GM12864 (cell line): ENCODE measurements around the gene GPAT3.

Source experiments
- DNase-seq: peaks from one replicate; pipeline ENCODE4 v3.0.0-alpha.2; 2011; ENCODE audit warnings: low read depth
- H3K4me3 ChIP-seq: 2 replicates; pipeline ENCODE4 v1.5.1; 2011; ENCODE audit warnings: mild to moderate bottlenecking, low read depth, low read length, control low read depth
- TF ChIP-seq, protein P1 (sequence below): IDR thresholded peaks from 2 replicates; pipeline ENCODE4 v1.5.1; 2011; ENCODE audit warnings: low read depth, mild to moderate bottlenecking, moderate library complexity, low read length, control low read depth, inconsistent platforms; ENCODE audit errors: missing control alignments

Gene GPAT3

DNA sequence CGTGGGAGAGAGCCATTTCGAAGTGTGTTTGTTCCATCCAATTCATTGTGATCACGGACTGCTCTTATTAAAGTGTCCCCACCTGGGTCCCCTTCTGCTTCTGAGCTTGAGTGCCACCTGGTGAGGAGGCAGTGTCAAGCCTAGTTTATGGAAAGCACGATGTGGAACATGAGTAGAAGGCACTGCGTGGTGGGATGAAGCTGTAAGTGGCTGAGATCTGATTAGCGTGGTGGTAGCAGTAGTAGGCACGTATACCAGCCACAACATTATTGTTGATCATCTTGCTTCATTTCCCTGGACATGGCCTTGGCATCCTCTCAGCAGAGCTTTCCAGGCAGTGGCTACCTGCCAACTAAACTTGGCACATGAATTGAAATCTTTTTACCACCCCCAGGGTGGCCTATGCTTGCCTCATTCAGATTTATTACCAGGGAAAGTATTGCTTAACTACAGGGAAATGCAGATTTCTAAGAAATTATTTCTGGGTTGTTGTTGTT is 46.4 kb downstream of the GPAT3 start:
- TF ChIP-seq, protein P1, sequence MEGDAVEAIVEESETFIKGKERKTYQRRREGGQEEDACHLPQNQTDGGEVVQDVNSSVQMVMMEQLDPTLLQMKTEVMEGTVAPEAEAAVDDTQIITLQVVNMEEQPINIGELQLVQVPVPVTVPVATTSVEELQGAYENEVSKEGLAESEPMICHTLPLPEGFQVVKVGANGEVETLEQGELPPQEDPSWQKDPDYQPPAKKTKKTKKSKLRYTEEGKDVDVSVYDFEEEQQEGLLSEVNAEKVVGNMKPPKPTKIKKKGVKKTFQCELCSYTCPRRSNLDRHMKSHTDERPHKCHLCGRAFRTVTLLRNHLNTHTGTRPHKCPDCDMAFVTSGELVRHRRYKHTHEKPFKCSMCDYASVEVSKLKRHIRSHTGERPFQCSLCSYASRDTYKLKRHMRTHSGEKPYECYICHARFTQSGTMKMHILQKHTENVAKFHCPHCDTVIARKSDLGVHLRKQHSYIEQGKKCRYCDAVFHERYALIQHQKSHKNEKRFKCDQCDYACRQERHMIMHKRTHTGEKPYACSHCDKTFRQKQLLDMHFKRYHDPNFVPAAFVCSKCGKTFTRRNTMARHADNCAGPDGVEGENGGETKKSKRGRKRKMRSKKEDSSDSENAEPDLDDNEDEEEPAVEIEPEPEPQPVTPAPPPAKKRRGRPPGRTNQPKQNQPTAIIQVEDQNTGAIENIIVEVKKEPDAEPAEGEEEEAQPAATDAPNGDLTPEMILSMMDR: peak; percentile 35
- no peak overlapping the region for H3K4me3 ChIP-seq
- DNase-seq: no peak

DNA sequence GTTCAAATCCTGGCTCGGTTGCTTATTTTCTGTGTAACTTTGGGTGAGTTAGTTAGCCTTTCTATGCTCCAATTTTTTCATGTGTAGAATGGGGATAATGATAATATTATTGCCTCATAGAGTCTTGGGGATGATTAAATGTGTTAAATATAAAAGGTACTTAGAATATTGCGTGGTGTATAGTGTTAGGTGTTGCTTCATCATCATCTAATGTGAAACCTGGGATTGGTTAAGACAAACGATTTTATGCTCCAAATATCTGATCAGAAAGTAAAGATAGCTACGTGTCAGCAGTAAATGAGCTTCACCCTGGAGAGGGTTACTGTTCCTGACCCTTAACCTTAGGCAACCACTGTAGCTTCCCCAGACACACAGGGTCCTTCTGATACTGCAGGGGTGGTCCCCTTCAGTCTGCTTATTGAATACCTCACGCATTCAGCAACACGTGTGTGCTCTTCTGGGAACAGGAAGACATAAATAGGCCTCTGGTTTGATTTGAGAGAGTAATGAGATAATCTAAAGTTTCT is 50.1 kb downstream of the GPAT3 start:
- H3K4me3 ChIP-seq: no peak overlapping the region
- no peak for DNase-seq
- TF ChIP-seq, protein P1: no peak

DNA sequence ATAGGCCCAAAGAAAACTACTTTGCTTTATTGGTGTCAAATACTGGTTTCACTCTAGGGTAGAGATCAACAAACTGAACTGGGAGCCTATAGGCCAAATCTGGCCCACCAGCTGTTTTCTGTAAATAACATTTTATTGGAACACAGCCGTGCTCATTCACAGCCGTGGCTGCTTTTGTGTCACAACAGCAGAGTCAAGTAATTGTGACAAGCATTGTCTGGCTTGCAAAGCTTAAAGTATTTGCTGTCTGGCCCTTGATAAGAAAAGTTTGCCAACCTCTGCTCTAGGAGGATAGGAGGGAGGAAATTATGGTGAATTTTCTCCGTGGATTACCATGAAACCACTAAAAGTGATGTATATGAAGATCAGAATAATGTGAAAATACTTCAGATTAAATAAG is 53.4 kb downstream of the GPAT3 start:
- TF ChIP-seq, protein P1: no peak
- DNase-seq: no peak
- no peak overlapping the region for H3K4me3 ChIP-seq

DNA sequence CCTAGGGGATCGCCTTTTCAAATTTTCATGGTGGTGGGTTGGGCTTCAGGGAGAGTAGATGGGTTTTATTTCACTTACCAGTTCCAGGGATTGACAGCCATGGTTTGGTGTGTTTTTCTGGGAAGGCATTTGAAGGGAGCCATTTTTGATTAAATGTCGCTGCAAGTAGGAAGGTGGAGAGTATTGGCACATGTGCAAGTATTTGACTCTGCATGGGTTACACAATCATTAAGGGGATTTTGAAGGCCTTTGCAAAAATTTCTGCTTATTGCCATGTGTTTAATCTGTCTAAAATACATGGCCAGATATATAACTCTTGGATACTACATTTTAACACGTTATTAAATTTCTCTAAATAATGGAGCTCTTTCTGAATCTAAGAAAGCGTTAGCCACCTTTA is 55.1 kb downstream of the GPAT3 start:
- TF ChIP-seq, protein P1: no peak
- no peak for DNase-seq
- no peak overlapping the region for H3K4me3 ChIP-seq

DNA sequence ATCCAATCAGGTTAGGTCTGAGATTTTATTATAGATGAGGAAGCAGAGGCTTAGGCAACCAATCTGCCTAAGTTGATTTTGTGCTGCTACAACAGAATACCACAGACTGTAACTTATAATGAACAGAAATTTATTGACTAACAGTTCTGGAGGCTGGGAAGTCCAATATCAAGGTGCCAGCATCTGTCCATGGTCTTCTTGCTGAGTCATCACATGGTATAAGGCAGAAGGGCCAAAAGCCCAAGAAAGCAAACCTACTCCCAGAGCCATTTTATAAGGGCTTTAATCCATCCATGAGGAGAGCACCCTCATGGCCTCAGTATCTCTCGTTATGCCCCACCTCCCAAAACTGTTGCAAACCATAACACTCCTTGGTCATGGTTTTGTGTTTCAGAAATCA is 55.8 kb downstream of the GPAT3 start:
- TF ChIP-seq, protein P1: no peak
- no peak overlapping the region for H3K4me3 ChIP-seq
- no peak for DNase-seq

GRCh38 chr4:83599183-83599582 is 63.3 kb downstream of the GPAT3 start:
- no peak overlapping the region for H3K4me3 ChIP-seq
- DNase-seq: peak; percentile 27
- TF ChIP-seq, protein P1: no peak

GRCh38 chr4:83603129-83603528 is 67.2 kb downstream of the GPAT3 start:
- TF ChIP-seq, protein P1: no peak
- no peak overlapping the region for H3K4me3 ChIP-seq
- no peak for DNase-seq
